Neuronal stem cell (in vitro differentiated cells): ENCODE results near the gene RANBP1.

Source experiments
- DNase-seq: peaks from one replicate; pipeline ENCODE4 v3.0.0-alpha.2; 2013; ENCODE audit warnings: low spot score
- H2AFZ ChIP-seq: one replicate; pipeline ENCODE4 v1.6.1; 2013; ENCODE audit warnings: mild to moderate bottlenecking, low read length, inconsistent platforms
- H2AK5ac ChIP-seq: 2 replicates; pipeline ENCODE4 v1.6.1; 2013; ENCODE audit warnings: low read depth, mild to moderate bottlenecking, inconsistent platforms, low read length, moderate library complexity, mixed read lengths
- H2BK120ac ChIP-seq: 2 replicates; pipeline ENCODE4 v1.6.1; 2013; ENCODE audit warnings: low read depth, mild to moderate bottlenecking, inconsistent platforms, low read length, moderate library complexity, mixed read lengths
- H2BK12ac ChIP-seq: one replicate; pipeline ENCODE4 v1.6.1; 2013; ENCODE audit warnings: low read length, inconsistent platforms
- H2BK15ac ChIP-seq: 2 replicates; pipeline ENCODE4 v1.6.1; 2013; ENCODE audit warnings: mild to moderate bottlenecking, low read length, inconsistent platforms, mixed read lengths
- H2BK5ac ChIP-seq: one replicate; pipeline ENCODE4 v1.6.1; 2013; ENCODE audit warnings: inconsistent platforms, mild to moderate bottlenecking, low read length, moderate library complexity
- H3K14ac ChIP-seq: one replicate; pipeline ENCODE4 v1.6.1; 2013; ENCODE audit warnings: low read length, inconsistent platforms
- H3K18ac ChIP-seq: 2 replicates; pipeline ENCODE4 v1.6.1; 2013; ENCODE audit warnings: low read length, inconsistent platforms
- H3K23ac ChIP-seq: 2 replicates; pipeline ENCODE4 v1.6.1; 2013; ENCODE audit warnings: low read depth, mild to moderate bottlenecking, mixed read lengths, low read length, inconsistent platforms; ENCODE audit not compliant: poor library complexity
- H3K27ac ChIP-seq: replicated peaks from 3 replicates; pipeline ENCODE4 v1.5.1; 2013; ENCODE audit warnings: low read length, inconsistent platforms
- H3K27me3 ChIP-seq, 3 experiments: 2 replicates each; pipeline ENCODE4 v1.6.1; 2013; ENCODE audit warnings: low read length in 3 of 3, mild to moderate bottlenecking in 2 of 3, inconsistent platforms in 1 of 3, low read depth in 1 of 3, mixed read lengths in 1 of 3, moderate library complexity in 1 of 3; ENCODE audit not compliant: control insufficient read depth in 3 of 3, insufficient read depth in 3 of 3
- H3K36me3 ChIP-seq, 2 donors: replicated peaks in 1 of 2; 2 replicates each; pipeline ENCODE4 v1.6.1; 2013; ENCODE audit warnings: low read length in 2 of 2; ENCODE audit not compliant: control insufficient read depth in 2 of 2, insufficient read depth in 2 of 2
- H3K4ac ChIP-seq: 2 replicates; pipeline ENCODE4 v1.6.1; 2013; ENCODE audit warnings: inconsistent platforms, mild to moderate bottlenecking, low read length, moderate library complexity
- H3K4me1 ChIP-seq, 2 donors: 1 replicate in 1 of 2; 2 replicates in 1 of 2; pipeline ENCODE4 v1.6.1; 2013; ENCODE audit warnings: low read length in 2 of 2, low read depth in 1 of 2; ENCODE audit not compliant: control insufficient read depth in 2 of 2, insufficient read depth in 1 of 2
- H3K4me2 ChIP-seq: one replicate; pipeline ENCODE4 v1.6.1; 2013; ENCODE audit warnings: mild to moderate bottlenecking, low read length, inconsistent platforms; ENCODE audit not compliant: insufficient read depth, poor library complexity, severe bottlenecking
- H3K4me3 ChIP-seq, 2 donors: 2 replicates each; pipeline ENCODE4 v1.5.1; 2013; ENCODE audit warnings: low read length in 2 of 2, mild to moderate bottlenecking in 2 of 2, inconsistent platforms in 1 of 2, moderate library complexity in 1 of 2
- H3K79me1 ChIP-seq: one replicate; pipeline ENCODE4 v1.6.1; 2013; ENCODE audit warnings: low read depth, mild to moderate bottlenecking, inconsistent platforms, low read length, moderate library complexity
- H3K9ac ChIP-seq: one replicate; pipeline ENCODE4 v1.6.1; 2013; ENCODE audit warnings: mild to moderate bottlenecking, low read depth, low read length, inconsistent platforms; ENCODE audit not compliant: poor library complexity
- H3K9me3 ChIP-seq, 2 donors: replicated peaks in 1 of 2; 2 replicates each; pipeline versions ENCODE3 to v1.6.1; 2013; ENCODE audit warnings: low read length in 2 of 2, mild to moderate bottlenecking in 2 of 2, inconsistent platforms in 1 of 2, low read depth in 1 of 2, mixed read lengths in 1 of 2, moderate library complexity in 1 of 2; ENCODE audit not compliant: control insufficient read depth in 2 of 2, insufficient read depth in 1 of 2
- H4K8ac ChIP-seq: one replicate; pipeline ENCODE4 v1.6.1; 2013; ENCODE audit warnings: low read depth, mild to moderate bottlenecking, inconsistent platforms, low read length, moderate library complexity
- H4K91ac ChIP-seq: one replicate; pipeline ENCODE4 v1.6.1; 2013; ENCODE audit warnings: low read length, low read depth, mild to moderate bottlenecking, inconsistent platforms; ENCODE audit not compliant: poor library complexity
- WGBS, 2 donors: extraction: QIAGEN DNeasy Blood & Tissue Kit; methylation state at CpG; one replicate each; pipeline ENCODE4 v1.1.7; 2013; ENCODE audit warnings: missing lambda C conversion rate in 2 of 2, mixed read lengths in 1 of 2; ENCODE audit not compliant: insufficient read length in 2 of 2, insufficient replicate concordance in 1 of 2; ENCODE audit errors: extremely low coverage in 2 of 2; 5-methylcytosine and 5-hydroxymethylcytosine counted together

Gene RANBP1

GRCh38 chr22:20093418-20094196, 22.3 kb upstream of the RANBP1 start:
- H2AFZ ChIP-seq = no peak overlapping the region
- no peak overlapping the region for H2AK5ac ChIP-seq
- H3K4me1 ChIP-seq = no peaks in the 10 kb centered on the region
- no peak for DNase-seq
- H2BK5ac ChIP-seq = no peak overlapping the region
- H4K91ac ChIP-seq = no peak overlapping the region
- no peaks in the 10 kb centered on the region for H3K27me3 ChIP-seq
- no peak overlapping the region for H2BK12ac ChIP-seq
- H3K4ac ChIP-seq = no peak overlapping the region
- H3K79me1 ChIP-seq = peaks cover 22% of the 10 kb centered on the region
- H2BK15ac ChIP-seq = no peak overlapping the region
- H4K8ac ChIP-seq = no peak overlapping the region
- H3K9ac ChIP-seq = peak overlapping the region; percentile 12
- no peak overlapping the region for H3K4me2 ChIP-seq
- peak overlapping the region in 1 of 2 donors; percentile 61 for H3K4me3 ChIP-seq
- peaks cover 76 to 100% of the 10 kb centered on the region in 2 donors for H3K36me3 ChIP-seq
- no peak overlapping the region for H2BK120ac ChIP-seq
- no peak overlapping the region for H3K27ac ChIP-seq
- H3K9me3 ChIP-seq = peaks cover 1 to 12% of the 10 kb centered on the region in 2 donors
- H3K18ac ChIP-seq = no peak overlapping the region
- no CpG with 5 or more reads among the region's 13 CpGs for WGBS, 2 donors
- H3K23ac ChIP-seq = peak overlapping the region; percentile 89
- no peak overlapping the region for H3K14ac ChIP-seq

GRCh38 chr22:20094197-20094807, 21.6 kb upstream of the RANBP1 start:
- peaks cover 1 to 12% of the 10 kb centered on the region in 2 donors for H3K9me3 ChIP-seq
- no peak overlapping the region for H2BK12ac ChIP-seq
- no peaks in the 10 kb centered on the region for H3K27me3 ChIP-seq
- H2BK15ac ChIP-seq = no peak overlapping the region
- no peak overlapping the region for H3K9ac ChIP-seq
- H3K4me1 ChIP-seq = no peaks in the 10 kb centered on the region
- no peak overlapping the region for H3K4me3 ChIP-seq
- no peak for DNase-seq
- H4K8ac ChIP-seq = no peak overlapping the region
- H2BK120ac ChIP-seq = no peak overlapping the region
- peaks cover 20% of the 10 kb centered on the region for H3K79me1 ChIP-seq
- H3K4me2 ChIP-seq = no peak overlapping the region
- WGBS, 2 donors = no CpG with 5 or more reads among the region's 15 CpGs
- no peak overlapping the region for H3K18ac ChIP-seq
- no peak overlapping the region for H3K27ac ChIP-seq
- peaks cover 78 to 100% of the 10 kb centered on the region in 2 donors for H3K36me3 ChIP-seq
- H3K4ac ChIP-seq = no peak overlapping the region
- H3K14ac ChIP-seq = no peak overlapping the region
- no peak overlapping the region for H2BK5ac ChIP-seq
- no peak overlapping the region for H2AFZ ChIP-seq
- no peak overlapping the region for H2AK5ac ChIP-seq
- H3K23ac ChIP-seq = peak overlapping the region; percentile 89
- H4K91ac ChIP-seq = no peak overlapping the region

GRCh38 chr22:20095521-20095920, 20.4 kb upstream of the RANBP1 start:
- Histone ChIP-seq H3K27ac (no peak overlapping the region), H2BK15ac (no peak overlapping the region), H3K9ac (no peak overlapping the region), H2BK5ac (no peak overlapping the region), H2AFZ (no peak overlapping the region), H2AK5ac (no peak overlapping the region), H3K14ac (no peak overlapping the region), H3K23ac (no peak overlapping the region), H4K91ac (no peak overlapping the region), H3K4me1 (no peaks in the 10 kb centered on the region), H3K36me3 (peaks cover 76 to 100% of the 10 kb centered on the region in 2 donors), H3K27me3 (no peaks in the 10 kb centered on the region), H2BK120ac (no peak overlapping the region), H3K79me1 (peaks cover 14% of the 10 kb centered on the region), H3K4ac (no peak overlapping the region), H4K8ac (no peak overlapping the region), H3K9me3 (peaks cover 1 to 12% of the 10 kb centered on the region in 2 donors), H3K4me3 (no peak overlapping the region), H3K4me2 (no peak overlapping the region), H3K18ac (no peak overlapping the region), H2BK12ac (no peak overlapping the region)
- WGBS, 2 donors = no CpG with 5 or more reads among the region's 4 CpGs
- DNase-seq = no peak
